ENCODE data around the gene ZBTB2.

- TF ChIP-seq, protein P1, sequence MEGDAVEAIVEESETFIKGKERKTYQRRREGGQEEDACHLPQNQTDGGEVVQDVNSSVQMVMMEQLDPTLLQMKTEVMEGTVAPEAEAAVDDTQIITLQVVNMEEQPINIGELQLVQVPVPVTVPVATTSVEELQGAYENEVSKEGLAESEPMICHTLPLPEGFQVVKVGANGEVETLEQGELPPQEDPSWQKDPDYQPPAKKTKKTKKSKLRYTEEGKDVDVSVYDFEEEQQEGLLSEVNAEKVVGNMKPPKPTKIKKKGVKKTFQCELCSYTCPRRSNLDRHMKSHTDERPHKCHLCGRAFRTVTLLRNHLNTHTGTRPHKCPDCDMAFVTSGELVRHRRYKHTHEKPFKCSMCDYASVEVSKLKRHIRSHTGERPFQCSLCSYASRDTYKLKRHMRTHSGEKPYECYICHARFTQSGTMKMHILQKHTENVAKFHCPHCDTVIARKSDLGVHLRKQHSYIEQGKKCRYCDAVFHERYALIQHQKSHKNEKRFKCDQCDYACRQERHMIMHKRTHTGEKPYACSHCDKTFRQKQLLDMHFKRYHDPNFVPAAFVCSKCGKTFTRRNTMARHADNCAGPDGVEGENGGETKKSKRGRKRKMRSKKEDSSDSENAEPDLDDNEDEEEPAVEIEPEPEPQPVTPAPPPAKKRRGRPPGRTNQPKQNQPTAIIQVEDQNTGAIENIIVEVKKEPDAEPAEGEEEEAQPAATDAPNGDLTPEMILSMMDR (conservative IDR thresholded peaks at IDR 0.05; ENCODE audit: low read length): no peak
- no peak for TF ChIP-seq EZH2phosphoT487 (IDR thresholded peaks at IDR 0.05; ENCODE audit: borderline replicate concordance, low read depth, low read length)
Measured at GRCh38 chr6:151422981-151423380, 31.6 kb upstream of the ZBTB2 start.
